ENCODE data around the gene KHSRP.

Gene KHSRP

GRCh38 chr19:6440905-6441304 is 16.3 kb upstream of the KHSRP start:
- Histone ChIP-seq H3K27ac (ENCODE audit: low read depth, low read length, poor library complexity, severe bottlenecking) (no peak overlapping the region), H3K79me2 (ENCODE audit: insufficient read depth, low read length) (no peaks in the 10 kb centered on the region), H3F3A (ENCODE audit: insufficient read depth, low read length) (no peaks in the 10 kb centered on the region), H3K9me2 (ENCODE audit: low read depth, low read length) (no peaks in the 10 kb centered on the region), H3K4me3 (ENCODE audit: low read depth, low read length, poor library complexity, severe bottlenecking) (no peak overlapping the region), H4K20me1 (ENCODE audit: insufficient read depth, low read length) (no peaks in the 10 kb centered on the region), H3K9ac (ENCODE audit: low read length) (no peak overlapping the region), H3K36me3 (ENCODE audit: insufficient read depth, low read length) (peaks cover 9% of the 10 kb centered on the region), H3K4me1 (ENCODE audit: insufficient read depth, low read length, severe bottlenecking) (no peaks in the 10 kb centered on the region), H3K9me3 (ENCODE audit: low read length) (no peaks in the 10 kb centered on the region), H3K27me3 (ENCODE audit: insufficient read depth, low read length) (no peaks in the 10 kb centered on the region), H3K4me2 (ENCODE audit: low read length) (no peak overlapping the region), H2AFZ (ENCODE audit: low read length) (no peak overlapping the region)
- no peak for TF ChIP-seq EZH2 (IDR thresholded peaks at IDR 0.05; ENCODE audit: borderline replicate concordance, low read length)
- no peak for TF ChIP-seq CTCF (IDR thresholded peaks at IDR 0.05; ENCODE audit: low read length)

GRCh38 chr19:6439743-6440142 is 15.1 kb upstream of the KHSRP start:
- Histone ChIP-seq H2AFZ (ENCODE audit: low read length) (no peak overlapping the region), H3F3A (ENCODE audit: insufficient read depth, low read length) (no peaks in the 10 kb centered on the region), H3K9me2 (ENCODE audit: low read depth, low read length) (no peaks in the 10 kb centered on the region), H3K27ac (ENCODE audit: low read depth, low read length, poor library complexity, severe bottlenecking) (no peak overlapping the region), H3K9ac (ENCODE audit: low read length) (no peak overlapping the region), H3K4me2 (ENCODE audit: low read length) (no peak overlapping the region), H3K36me3 (ENCODE audit: insufficient read depth, low read length) (no peaks in the 10 kb centered on the region; the same call in 1 of the 2 replicates), H3K9me3 (ENCODE audit: low read length) (no peaks in the 10 kb centered on the region), H3K4me3 (ENCODE audit: low read depth, low read length, poor library complexity, severe bottlenecking) (no peak overlapping the region), H3K4me1 (ENCODE audit: insufficient read depth, low read length, severe bottlenecking) (no peaks in the 10 kb centered on the region), H3K79me2 (ENCODE audit: insufficient read depth, low read length) (no peaks in the 10 kb centered on the region), H3K27me3 (ENCODE audit: insufficient read depth, low read length) (no peaks in the 10 kb centered on the region), H4K20me1 (ENCODE audit: insufficient read depth, low read length) (no peaks in the 10 kb centered on the region)
- no peak for TF ChIP-seq EZH2 (IDR thresholded peaks at IDR 0.05; ENCODE audit: borderline replicate concordance, low read length)
- TF ChIP-seq CTCF (IDR thresholded peaks at IDR 0.05; ENCODE audit: low read length) = no peak

- TF ChIP-seq EZH2 (IDR thresholded peaks at IDR 0.05; ENCODE audit: borderline replicate concordance, low read length) (no peak), CTCF (IDR thresholded peaks at IDR 0.05; ENCODE audit: low read length) (no peak)
- Histone ChIP-seq H3K4me3 (ENCODE audit: low read depth, low read length, poor library complexity, severe bottlenecking) (no peak within 1 kb of the TSS), H3F3A (ENCODE audit: insufficient read depth, low read length) (no peaks in the 10 kb centered on the region), H3K9ac (ENCODE audit: low read length) (no peak within 1 kb of the TSS), H2AFZ (ENCODE audit: low read length) (no peak within 1 kb of the TSS), H3K27ac (ENCODE audit: low read depth, low read length, poor library complexity, severe bottlenecking) (no peak within 1 kb of the TSS), H4K20me1 (ENCODE audit: insufficient read depth, low read length) (no peaks in the 10 kb centered on the region), H3K9me3 (ENCODE audit: low read length) (no peaks in the 10 kb centered on the region), H3K79me2 (ENCODE audit: insufficient read depth, low read length) (no peaks in the 10 kb centered on the region), H3K9me2 (ENCODE audit: low read depth, low read length) (no peaks in the 10 kb centered on the region), H3K27me3 (ENCODE audit: insufficient read depth, low read length) (no peaks in the 10 kb centered on the region), H3K36me3 (ENCODE audit: insufficient read depth, low read length) (no peaks in the 10 kb centered on the region; the same call in 1 of the 2 replicates), H3K4me1 (ENCODE audit: insufficient read depth, low read length, severe bottlenecking) (no peaks in the 10 kb centered on the region), H3K4me2 (ENCODE audit: low read length) (no peak within 1 kb of the TSS)
Observed at GRCh38 chr19:6433663-6434062, 9.1 kb upstream of the KHSRP start, which contains the start of gene SLC25A41. SLC25A41 (minus strand) TSS chr19:6433763; CDS start chr19:6433693, 70 bp downstream.
